Astrocyte (in vitro differentiated cells and primary cell): ENCODE measurements around the gene KRT79. TPM values are rescaled to one million over a fixed set of nuclear protein-coding genes. Genes with fewer than 3 reads are reported as not detected.

Experiments
- DNase-seq: peaks from one replicate; pipeline ENCODE4 v3.0.0-alpha.2; 2010; ENCODE audit warnings: low read depth
- FAIRE-seq: peaks from 2 replicates; lab custom pipeline; 2011; peaks lifted over from hg19 to GRCh38; lab: Jason Lieb, UNC
- H2AFZ ChIP-seq: 2 replicates; pipeline ENCODE4 v1.6.0; 2012; ENCODE audit warnings: low read depth, low read length, inconsistent platforms
- H3K27ac ChIP-seq: 2 replicates; pipeline ENCODE4 v1.5.1; 2011; ENCODE audit warnings: low read depth, low read length, inconsistent platforms
- H3K27me3 ChIP-seq: 2 replicates; pipeline ENCODE4 v1.6.0; 2011; ENCODE audit warnings: low read length, inconsistent platforms; ENCODE audit not compliant: insufficient read depth
- H3K36me3 ChIP-seq: 2 replicates; pipeline ENCODE4 v1.5.1; 2011; ENCODE audit warnings: low read length, inconsistent platforms; ENCODE audit not compliant: insufficient read depth
- H3K4me1 ChIP-seq: 2 replicates; pipeline ENCODE4 v1.5.1; 2011; ENCODE audit warnings: low read length, inconsistent platforms; ENCODE audit not compliant: insufficient read depth
- H3K4me2 ChIP-seq: 2 replicates; pipeline ENCODE4 v1.6.0; 2012; ENCODE audit warnings: low read length, inconsistent platforms
- H3K4me3 ChIP-seq: 2 replicates; pipeline ENCODE4 v1.5.1; 2011; ENCODE audit warnings: low read depth, mild to moderate bottlenecking, low read length, inconsistent platforms; ENCODE audit not compliant: insufficient read depth
- H3K79me2 ChIP-seq: 2 replicates; pipeline ENCODE4 v1.6.0; 2012; ENCODE audit warnings: mild to moderate bottlenecking, low read length, inconsistent platforms; ENCODE audit not compliant: insufficient read depth
- H3K9ac ChIP-seq: 2 replicates; pipeline ENCODE4 v1.6.0; 2012; ENCODE audit warnings: mild to moderate bottlenecking, low read length, inconsistent platforms
- H3K9me3 ChIP-seq: 2 replicates; pipeline ENCODE4 v1.5.1; 2012; ENCODE audit warnings: low read depth, mild to moderate bottlenecking, low read length, inconsistent platforms; ENCODE audit not compliant: insufficient read depth
- H4K20me1 ChIP-seq: 2 replicates; pipeline ENCODE4 v1.6.0; 2012; ENCODE audit warnings: low read length, inconsistent platforms; ENCODE audit not compliant: insufficient read depth
- H3K27ac Mint-ChIP-seq: one replicate; pipeline ENCODE4 v1.8.0; 2021; ENCODE audit warnings: mild to moderate bottlenecking, mixed read lengths; ENCODE audit not compliant: unreplicated experiment
- H3K27me3 Mint-ChIP-seq: one replicate; pipeline ENCODE4 v1.8.0; 2021; ENCODE audit warnings: low read depth, mixed read lengths; ENCODE audit not compliant: unreplicated experiment
- H3K36me3 Mint-ChIP-seq: one replicate; pipeline ENCODE4 v1.8.0; 2021; ENCODE audit warnings: low read depth, mixed read lengths; ENCODE audit not compliant: unreplicated experiment
- H3K4me1 Mint-ChIP-seq: one replicate; pipeline ENCODE4 v1.8.0; 2021; ENCODE audit warnings: low read depth, mixed read lengths; ENCODE audit not compliant: unreplicated experiment
- H3K4me3 Mint-ChIP-seq: one replicate; pipeline ENCODE4 v1.8.0; 2021; ENCODE audit warnings: mild to moderate bottlenecking, moderate library complexity, mixed read lengths; ENCODE audit not compliant: unreplicated experiment
- H3K9me3 Mint-ChIP-seq: one replicate; pipeline ENCODE4 v1.8.0; 2021; ENCODE audit warnings: mild to moderate bottlenecking, mixed read lengths; ENCODE audit not compliant: unreplicated experiment
- CTCF ChIP-seq: IDR thresholded peaks from 2 replicates; pipeline ENCODE4 v1.5.1; 2011; ENCODE audit warnings: low read depth, mild to moderate bottlenecking, inconsistent platforms, low read length, moderate library complexity; ENCODE audit not compliant: insufficient read depth
- EZH2 ChIP-seq: IDR thresholded peaks from 2 replicates; pipeline ENCODE4 v1.6.1; 2012; ENCODE audit warnings: mild to moderate bottlenecking, low read length, inconsistent platforms; ENCODE audit not compliant: insufficient read depth
- total RNA-seq: library from RNA; stranded (reverse); gene quantifications from 2 replicates; pipeline ENCODE4 v1.2.1, GENCODE V29; 2021

The KRT79 gene
- total RNA-seq, 1 donor from 2014 or later = 0.50 TPM

DNA sequence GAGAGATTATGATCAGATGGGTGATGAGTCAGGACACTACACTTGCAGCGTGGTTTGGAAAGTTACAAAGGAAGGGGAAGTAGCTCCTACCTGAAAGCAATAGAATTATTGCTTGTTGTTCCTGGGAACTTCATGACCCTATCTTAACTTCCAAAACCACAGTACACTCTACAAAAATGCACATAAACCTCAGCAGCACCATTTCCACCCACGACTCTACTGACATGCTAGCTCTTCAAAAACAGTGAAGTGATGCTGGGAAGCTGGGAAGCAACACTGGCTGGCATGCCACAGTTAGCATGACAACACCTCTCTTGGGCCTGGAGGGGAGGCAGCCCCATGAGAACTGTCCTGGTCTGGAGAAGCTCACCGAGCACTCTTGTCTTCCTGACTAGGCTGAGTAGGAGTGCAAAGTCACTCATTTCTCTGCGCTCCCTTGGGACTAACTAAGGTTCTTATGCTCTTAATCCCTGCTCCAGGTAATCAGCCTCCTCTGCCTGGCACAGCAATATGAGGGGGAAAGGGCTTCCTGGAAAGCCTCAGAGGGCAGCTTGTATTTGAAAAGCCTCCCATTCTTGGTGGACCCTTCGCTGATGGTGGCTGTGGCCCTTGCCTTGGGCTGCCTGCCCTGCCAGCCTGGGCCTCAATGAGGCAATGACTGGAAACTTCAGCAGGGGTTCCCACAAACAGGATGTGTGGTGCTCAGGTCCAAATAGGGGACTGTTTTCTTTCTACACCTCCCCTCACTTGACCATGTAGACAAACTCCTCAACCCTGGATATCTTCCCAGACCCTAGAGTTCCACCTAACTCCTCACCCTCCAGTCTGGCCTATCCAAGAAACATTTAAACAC is 39.4 kb downstream of the KRT79 start:
- no peaks in the 10 kb centered on the region for H3K36me3 ChIP-seq
- H3K9me3 Mint-ChIP-seq = peaks cover 7% of the 10 kb centered on the region
- peak overlapping the region; percentile 60 for H3K27ac Mint-ChIP-seq
- no peaks in the 10 kb centered on the region for H3K79me2 ChIP-seq
- no peak for FAIRE-seq
- no peaks in the 10 kb centered on the region for H3K9me3 ChIP-seq
- H3K27ac ChIP-seq = no peak overlapping the region
- peaks cover 39% of the 10 kb centered on the region for H3K27me3 Mint-ChIP-seq
- H3K4me3 ChIP-seq = no peak overlapping the region
- H3K4me1 ChIP-seq = peaks cover 17% of the 10 kb centered on the region
- H3K4me3 Mint-ChIP-seq = no peak overlapping the region
- no peak overlapping the region for H3K4me2 ChIP-seq
- H3K9ac ChIP-seq = no peak overlapping the region
- no peak overlapping the region for H2AFZ ChIP-seq
- TF ChIP-seq EZH2 (no peak), CTCF (no peak)
- peaks cover 26% of the 10 kb centered on the region for H3K4me1 Mint-ChIP-seq
- peak; percentile 73 for DNase-seq
- peaks cover 3% of the 10 kb centered on the region for H3K36me3 Mint-ChIP-seq
- H4K20me1 ChIP-seq = no peaks in the 10 kb centered on the region
- peaks cover 26% of the 10 kb centered on the region for H3K27me3 ChIP-seq

GRCh38 chr12:52792185-52793029 is 41.7 kb downstream of the KRT79 start:
- no peak for TF ChIP-seq CTCF
- no peak for FAIRE-seq

More at GRCh38 chr12:52792185-52793029, 41.7 kb downstream of the KRT79 start:
- Histone ChIP-seq H3K36me3 (no peaks in the 10 kb centered on the region), H3K4me3 (no peak overlapping the region), H4K20me1 (no peaks in the 10 kb centered on the region), H3K27me3 (peaks cover 42% of the 10 kb centered on the region), H2AFZ (no peak overlapping the region), H3K79me2 (no peaks in the 10 kb centered on the region), H3K9me3 (no peaks in the 10 kb centered on the region), H3K4me1 (peaks cover 9% of the 10 kb centered on the region), H3K27ac (no peak overlapping the region), H3K4me2 (no peak overlapping the region), H3K9ac (no peak overlapping the region)
- peaks cover 7% of the 10 kb centered on the region for H3K9me3 Mint-ChIP-seq
- no peak for DNase-seq
- no peak overlapping the region for H3K27ac Mint-ChIP-seq
- H3K4me3 Mint-ChIP-seq = no peak overlapping the region
- H3K36me3 Mint-ChIP-seq = peaks cover 5% of the 10 kb centered on the region
- H3K27me3 Mint-ChIP-seq = peaks cover 60% of the 10 kb centered on the region
- peaks cover 12% of the 10 kb centered on the region for H3K4me1 Mint-ChIP-seq
